Stomach smooth muscle (tissue), 2 donors: ENCODE measurements around the gene PTPRR.

ENCODE experiments used
- H3K27ac ChIP-seq: one replicate; pipeline ENCODE4 v1.7.0; 2013; ENCODE audit warnings: mild to moderate bottlenecking, low read length, inconsistent platforms
- H3K27me3 ChIP-seq, 2 donors: one replicate each; pipeline ENCODE4 v1.7.0; 2013; ENCODE audit warnings: low read length in 2 of 2; ENCODE audit not compliant: insufficient read depth in 2 of 2, control insufficient read depth in 1 of 2
- H3K36me3 ChIP-seq, 2 donors: one replicate each; pipeline ENCODE4 v1.7.0; 2013; ENCODE audit warnings: low read length in 2 of 2; ENCODE audit not compliant: control insufficient read depth in 2 of 2, insufficient read depth in 2 of 2
- H3K4me1 ChIP-seq: one replicate; pipeline ENCODE4 v1.7.0; 2013; ENCODE audit warnings: low read length; ENCODE audit not compliant: control insufficient read depth, insufficient read depth
- H3K4me3 ChIP-seq, 2 donors: one replicate each; pipeline ENCODE4 v1.7.0; 2013; ENCODE audit warnings: low read length in 2 of 2
- H3K9ac ChIP-seq, 2 donors: one replicate each; pipeline ENCODE4 v1.7.0; 2013; ENCODE audit warnings: low read length in 2 of 2, mild to moderate bottlenecking in 1 of 2
- H3K9me3 ChIP-seq, 2 donors: one replicate each; pipeline ENCODE4 v1.7.0; 2013; ENCODE audit warnings: low read length in 2 of 2; ENCODE audit not compliant: control insufficient read depth in 2 of 2
- donor health status: healthy.
- donor health status: Pancreatic carcinoma.

Gene PTPRR

DNA sequence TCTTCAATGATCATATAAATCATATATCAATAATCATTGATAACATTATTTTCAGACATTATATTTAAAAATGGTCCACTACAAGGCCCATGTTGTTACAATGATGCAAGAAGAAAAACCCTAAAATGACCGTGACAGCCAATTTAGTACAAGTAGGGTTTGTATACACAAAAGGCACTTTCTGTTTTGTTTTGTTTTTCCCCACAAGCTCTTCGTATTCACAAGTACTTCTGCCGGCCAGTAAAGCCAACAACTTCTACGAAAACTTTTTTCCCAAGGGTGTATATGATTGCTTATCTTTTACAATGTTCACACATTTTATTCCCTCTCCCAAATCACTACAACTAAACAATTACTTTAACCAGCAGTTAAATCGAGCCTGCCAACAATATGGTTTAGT lies 292.9 kb downstream of the PTPRR start:
- Histone ChIP-seq H3K4me1 (no peaks in the 10 kb centered on the region), H3K27ac (no peak overlapping the region), H3K9me3 (no peaks in the 10 kb centered on the region), H3K27me3 (no peaks in the 10 kb centered on the region), H3K36me3 (no peaks in the 10 kb centered on the region), H3K9ac (no peak overlapping the region), H3K4me3 (no peak overlapping the region)

- no peaks in the 10 kb centered on the region for H3K9me3 ChIP-seq
- H3K36me3 ChIP-seq: no peaks in the 10 kb centered on the region
These were observed 294.4 kb downstream of the PTPRR start for GRCh38 chr12:70626180-70626579.

DNA sequence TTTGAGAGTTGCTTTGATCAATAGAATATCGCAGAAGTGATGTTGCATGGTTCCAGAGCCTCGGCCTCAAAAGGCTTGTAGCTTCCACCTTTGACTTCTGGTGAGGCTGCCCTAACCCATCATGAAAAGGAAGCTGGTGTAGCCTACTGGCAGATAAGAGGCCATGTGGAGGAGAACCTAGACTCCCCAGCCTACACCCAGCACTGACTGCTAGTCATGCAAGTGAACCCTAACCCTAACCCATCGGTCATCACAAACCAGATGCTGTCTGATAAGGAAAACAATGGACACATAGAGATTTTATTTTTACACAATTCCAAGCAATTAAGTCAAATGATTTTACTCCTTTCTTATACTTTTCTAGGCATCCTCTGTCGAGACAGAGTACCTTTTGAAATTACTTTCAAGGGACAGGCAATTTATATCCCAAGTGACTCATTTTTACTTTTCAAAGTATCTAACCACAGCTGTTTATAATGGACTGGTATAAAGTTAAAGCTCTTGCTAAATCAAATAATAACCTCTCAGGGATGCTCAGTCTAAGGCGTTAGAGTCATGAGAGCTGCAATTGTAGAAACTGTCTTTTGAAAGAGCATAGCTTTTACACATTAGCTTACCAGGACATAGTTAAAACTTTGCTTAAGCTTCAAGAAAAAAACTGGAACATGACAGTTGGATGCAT lies 300.9 kb downstream of the PTPRR start:
- no peaks in the 10 kb centered on the region for H3K36me3 ChIP-seq
- no peaks in the 10 kb centered on the region for H3K9me3 ChIP-seq
- H3K4me1 ChIP-seq: no peaks in the 10 kb centered on the region
- H3K4me3 ChIP-seq: no peak overlapping the region
- H3K27ac ChIP-seq: no peak overlapping the region
- H3K9ac ChIP-seq: no peak overlapping the region
- H3K27me3 ChIP-seq: no peaks in the 10 kb centered on the region

More at GRCh38 chr12:70626180-70626579, 294.4 kb downstream of the PTPRR start:
- Histone ChIP-seq H3K27ac (no peak overlapping the region), H3K9ac (no peak overlapping the region), H3K27me3 (no peaks in the 10 kb centered on the region), H3K4me1 (no peaks in the 10 kb centered on the region), H3K4me3 (no peak overlapping the region)

DNA sequence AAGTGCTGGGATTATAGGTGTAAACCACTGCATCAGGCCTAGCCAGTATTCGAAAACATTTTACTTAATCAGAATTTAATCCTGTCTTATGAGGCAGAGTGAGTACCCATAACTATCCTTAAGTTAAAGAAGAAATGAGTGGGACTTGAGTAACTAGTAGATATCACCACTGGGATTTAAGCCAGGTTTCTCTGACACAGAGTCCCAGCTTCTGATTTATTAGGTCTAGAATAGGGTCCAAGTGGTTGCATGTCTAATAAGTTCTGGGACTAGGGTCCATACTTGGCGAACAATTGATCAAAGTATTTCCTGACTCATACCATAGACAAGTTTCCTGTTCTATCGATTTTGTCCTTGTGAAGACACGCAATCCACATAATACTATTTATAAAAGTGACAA lies 302.2 kb downstream of the PTPRR start:
- Histone ChIP-seq H3K9me3 (no peaks in the 10 kb centered on the region), H3K4me1 (no peaks in the 10 kb centered on the region), H3K4me3 (no peak overlapping the region)

GRCh38 chr12:70617450-70617849 lies 303.1 kb downstream of the PTPRR start:
- Histone ChIP-seq H3K9ac (no peak overlapping the region), H3K4me3 (no peak overlapping the region), H3K4me1 (no peaks in the 10 kb centered on the region), H3K36me3 (no peaks in the 10 kb centered on the region), H3K9me3 (no peaks in the 10 kb centered on the region), H3K27ac (no peak overlapping the region), H3K27me3 (peaks cover 0 to 2% of the 10 kb centered on the region in 2 donors)

More for the DNA sequence above, 302.2 kb downstream of the PTPRR start:
- no peak overlapping the region for H3K9ac ChIP-seq
- no peaks in the 10 kb centered on the region for H3K27me3 ChIP-seq
- no peak overlapping the region for H3K27ac ChIP-seq
- no peaks in the 10 kb centered on the region for H3K36me3 ChIP-seq

DNA sequence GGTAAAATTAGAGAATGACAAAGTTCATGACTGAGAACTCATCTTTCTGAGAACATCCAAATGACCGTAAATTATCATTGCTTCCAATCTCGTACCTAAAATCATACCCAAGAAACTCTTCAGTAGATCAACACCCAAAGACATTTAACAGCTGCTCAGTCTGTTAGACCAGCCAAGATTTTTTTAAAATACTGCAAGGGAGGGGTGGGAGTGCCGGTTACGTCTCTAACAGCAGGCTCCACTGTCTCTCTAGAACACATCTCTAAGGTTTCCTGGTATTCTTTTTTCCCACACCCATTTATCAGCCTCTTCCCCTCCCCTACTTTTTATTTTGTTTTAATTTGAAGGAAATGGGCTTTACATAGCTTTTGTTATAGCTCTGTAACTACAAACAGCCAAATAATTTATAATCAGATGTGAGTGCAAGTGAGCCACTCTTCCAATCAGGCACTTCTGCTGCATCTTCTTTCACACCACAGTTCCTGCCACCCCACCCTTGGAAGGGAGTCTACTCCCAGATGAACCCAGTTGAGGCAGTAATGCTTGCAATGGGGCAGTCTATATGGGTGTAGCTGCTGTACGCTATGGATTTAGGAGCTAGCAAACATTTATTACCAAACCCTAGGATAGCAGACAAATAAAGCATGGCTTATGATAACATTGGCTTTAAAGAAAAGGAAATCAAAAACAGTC lies 305.2 kb downstream of the PTPRR start:
- Histone ChIP-seq H3K4me1 (no peaks in the 10 kb centered on the region), H3K9ac (no peak overlapping the region), H3K27me3 (peaks cover 3 to 4% of the 10 kb centered on the region in 2 donors), H3K4me3 (no peak overlapping the region), H3K9me3 (no peaks in the 10 kb centered on the region), H3K36me3 (no peaks in the 10 kb centered on the region), H3K27ac (no peak overlapping the region)

DNA sequence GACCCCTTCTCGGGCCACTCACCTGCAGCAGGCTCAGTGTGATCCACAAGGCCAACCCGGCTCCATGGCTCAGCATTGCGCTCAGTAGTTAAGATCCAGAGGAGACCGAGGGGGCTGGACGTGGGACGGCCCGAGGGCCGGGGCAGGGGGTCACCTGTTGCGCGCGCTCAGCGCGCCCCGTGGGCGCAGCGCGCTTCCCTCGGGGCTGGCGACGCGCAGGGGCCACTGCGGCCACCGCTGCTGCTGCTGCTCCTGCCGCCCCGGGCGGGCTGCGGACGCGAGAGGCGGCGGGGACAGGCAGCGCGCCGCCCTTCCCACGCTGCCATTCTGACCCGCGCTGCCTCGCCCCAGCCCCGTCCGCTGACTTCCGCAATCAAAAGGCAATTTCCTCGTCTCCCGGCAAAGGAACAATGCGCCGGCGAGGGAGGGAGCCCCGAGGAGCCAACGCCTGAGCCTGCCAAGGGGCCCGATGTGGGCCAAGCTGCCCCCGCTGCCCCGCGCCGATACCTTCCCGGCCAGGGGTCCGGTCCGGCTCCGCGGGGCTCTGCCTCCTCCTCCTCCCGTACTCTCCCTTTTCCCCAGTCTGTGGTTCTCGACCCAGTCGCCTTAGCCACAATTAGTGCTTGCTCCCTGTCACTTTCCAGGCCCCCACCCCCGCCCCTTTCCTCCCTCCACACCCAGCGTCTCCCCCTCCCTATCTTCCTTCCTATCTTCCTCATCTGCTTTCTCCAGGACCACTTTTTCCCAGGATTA lies 310.6 kb downstream of the PTPRR start:
- H3K36me3 ChIP-seq: no peaks in the 10 kb centered on the region
- H3K27me3 ChIP-seq: peaks cover 10 to 18% of the 10 kb centered on the region in 2 donors
- no peak overlapping the region for H3K27ac ChIP-seq
- H3K9me3 ChIP-seq: no peaks in the 10 kb centered on the region
- peaks cover 2% of the 10 kb centered on the region for H3K4me1 ChIP-seq
- peak overlapping the region; percentile 23 to 48 for H3K9ac ChIP-seq
- peak overlapping the region in 1 of 2 donors; percentile 59 for H3K4me3 ChIP-seq

DNA sequence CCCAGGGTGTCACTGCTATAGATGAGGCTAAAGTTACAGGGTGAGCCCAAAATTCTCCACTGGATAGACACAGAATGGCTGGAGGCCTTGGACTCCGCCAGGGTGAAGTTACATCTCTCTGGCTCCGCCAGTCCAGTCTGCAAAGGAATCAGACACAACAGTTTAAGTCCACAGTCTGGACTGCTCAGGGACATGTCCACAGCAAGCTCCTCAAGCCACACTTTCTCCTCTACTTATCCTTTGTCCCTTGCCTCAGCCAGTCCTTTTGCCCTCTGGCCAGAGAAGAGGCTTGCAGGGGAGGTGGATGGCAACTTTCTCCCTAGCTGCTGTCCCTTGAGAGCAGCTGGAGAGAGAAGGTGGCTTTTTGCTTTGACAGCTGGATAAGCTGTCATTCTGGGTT lies 311.3 kb downstream of the PTPRR start:
- peaks cover 10 to 18% of the 10 kb centered on the region in 2 donors for H3K27me3 ChIP-seq
- H3K36me3 ChIP-seq: no peaks in the 10 kb centered on the region
- no peak overlapping the region for H3K27ac ChIP-seq
- peaks cover 2% of the 10 kb centered on the region for H3K4me1 ChIP-seq
- peak overlapping the region; percentile 23 to 48 for H3K9ac ChIP-seq
- peak overlapping the region in 1 of 2 donors; percentile 59 for H3K4me3 ChIP-seq
- H3K9me3 ChIP-seq: no peaks in the 10 kb centered on the region

DNA sequence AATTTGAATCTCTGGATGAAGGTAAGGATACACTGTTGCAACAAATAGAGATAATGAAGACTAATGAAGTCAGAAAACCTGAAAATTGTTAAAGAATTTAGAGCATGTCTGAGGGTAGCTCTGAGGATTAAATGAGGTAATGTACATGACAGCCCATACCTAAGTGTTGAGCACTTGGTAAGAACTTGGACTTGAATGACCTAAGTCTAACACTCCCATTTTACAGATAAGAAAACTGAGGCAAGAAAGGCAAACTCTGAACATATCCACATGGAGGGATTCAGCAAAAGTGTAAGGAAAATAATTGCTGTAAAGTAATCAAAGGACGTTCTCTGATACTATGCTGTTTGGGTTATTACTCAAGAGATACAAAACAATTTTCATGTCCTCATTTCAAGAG lies 312.4 kb downstream of the PTPRR start:
- peaks cover 10 to 18% of the 10 kb centered on the region in 2 donors for H3K27me3 ChIP-seq
- no peak overlapping the region for H3K9ac ChIP-seq
- peaks cover 2% of the 10 kb centered on the region for H3K4me1 ChIP-seq
- H3K4me3 ChIP-seq: no peak overlapping the region
- H3K36me3 ChIP-seq: no peaks in the 10 kb centered on the region
- H3K27ac ChIP-seq: no peak overlapping the region
- H3K9me3 ChIP-seq: no peaks in the 10 kb centered on the region

DNA sequence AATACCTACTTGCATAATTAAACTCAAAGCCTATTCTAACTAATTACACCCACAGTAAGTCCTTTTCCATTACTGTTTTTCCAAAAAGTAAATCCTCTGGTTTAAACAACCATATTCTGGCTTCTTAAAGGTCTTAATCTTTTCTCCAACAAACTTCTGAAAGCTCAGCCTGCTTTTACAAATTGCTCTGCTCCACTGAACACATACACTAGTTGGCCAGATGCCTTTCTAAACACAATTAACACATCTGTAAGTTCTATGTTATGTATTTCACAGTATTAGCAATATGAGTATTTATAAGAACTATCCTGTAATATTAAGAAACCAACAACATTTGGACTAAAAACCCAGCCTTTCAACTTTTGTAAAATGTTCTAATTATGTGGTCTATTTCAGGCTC lies 313.4 kb downstream of the PTPRR start:
- Histone ChIP-seq H3K36me3 (no peaks in the 10 kb centered on the region), H3K4me3 (peak overlapping the region in 1 of 2 donors; percentile 30), H3K27ac (no peak overlapping the region), H3K9ac (no peak overlapping the region), H3K9me3 (no peaks in the 10 kb centered on the region), H3K4me1 (peaks cover 2% of the 10 kb centered on the region), H3K27me3 (peaks cover 7 to 18% of the 10 kb centered on the region in 2 donors)
